NCI-H524 treated with DMSO at 0.1 percent for 48 hours (cell line): ENCODE data around the gene KDM1B.
"Not testable (repeated sequence)": the region's sequence is repeated elsewhere in the genome, so short reads cannot be mapped to it uniquely, and the experiment has no call there.

Experiments used
- DNase-seq: peaks from one replicate; lab custom pipeline; 2025; lab: John Stamatoyannopoulos, UW

The KDM1B gene

GRCh38 chr6:18148304-18149025 is 6.8 kb upstream of the KDM1B start:
- no peak for DNase-seq

- DNase-seq = not testable (repeated sequence)
These were observed 3.8 kb upstream of the KDM1B start for GRCh38 chr6:18151391-18151790.

GRCh38 chr6:18151801-18152200 is 3.4 kb upstream of the KDM1B start:
- no peak for DNase-seq

GRCh38 chr6:18153311-18153703 is 1.9 kb upstream of the KDM1B start:
- DNase-seq = no peak

GRCh38 chr6:18154507-18155149 is 594 bp upstream of the KDM1B start, which contains the start of gene TPMT:
TSS of gene TPMT (minus strand) at chr6:18155077. CDS start at chr6:18149127, 5,950 bp downstream.
- DNase-seq = peak; percentile 76

- peak; percentile 29 for DNase-seq
These were observed 721 bp downstream of the KDM1B start for GRCh38 chr6:18155864-18156421.

GRCh38 chr6:18160911-18161310 is 5.7 kb downstream of the KDM1B start:
- DNase-seq = no peak

- DNase-seq = no peak
These were observed 6.2 kb downstream of the KDM1B start for GRCh38 chr6:18161431-18161830.

- DNase-seq = no peak
These were observed 7.2 kb downstream of the KDM1B start for GRCh38 chr6:18162401-18162800.

GRCh38 chr6:18165751-18166150 is 10.5 kb downstream of the KDM1B start:
- DNase-seq = no peak

GRCh38 chr6:18166312-18167036 is 11.3 kb downstream of the KDM1B start:
- no peak for DNase-seq

GRCh38 chr6:18168264-18168663 is 13.0 kb downstream of the KDM1B start:
- no peak for DNase-seq

- no peak for DNase-seq
These were observed 16.6 kb downstream of the KDM1B start for GRCh38 chr6:18171871-18172270.

GRCh38 chr6:18176198-18176597 is 21.0 kb downstream of the KDM1B start:
- not testable (repeated sequence) for DNase-seq

GRCh38 chr6:18177286-18177965 is 22.2 kb downstream of the KDM1B start:
- DNase-seq = no peak

GRCh38 chr6:18178960-18179615 is 23.9 kb downstream of the KDM1B start:
- no peak for DNase-seq

- no peak for DNase-seq
These were observed 24.6 kb downstream of the KDM1B start for GRCh38 chr6:18179770-18180356.

GRCh38 chr6:18182568-18182967 is 27.3 kb downstream of the KDM1B start:
- no peak for DNase-seq

GRCh38 chr6:18183766-18184165 is 28.5 kb downstream of the KDM1B start:
- DNase-seq = no peak

GRCh38 chr6:18185624-18186023 is 30.4 kb downstream of the KDM1B start:
- no peak for DNase-seq

GRCh38 chr6:18186033-18186432 is 30.8 kb downstream of the KDM1B start:
- no peak for DNase-seq
